BLaER1 treated with 17β-estradiol and CSF1 and Interleukin-3, amounts not matched to agents 10 nM and 100 nM (cell line): ENCODE data around the gene ZNF10.
A peak's percentile ranks its signal among the peaks of the same experiment; 100 is the strongest.

Experiments
- H3K27ac ChIP-seq, 11 experiments: shearing (Covaris generic); formaldehyde crosslinking; 2 replicates each; pipeline ENCODE4 v1.8.1; 2022
- H3K27me3 ChIP-seq, 11 experiments: shearing (Covaris generic); formaldehyde crosslinking; 2 replicates each; pipeline ENCODE4 v1.8.1; 2022
- H3K36me3 ChIP-seq, 11 experiments: shearing (Covaris generic); formaldehyde crosslinking; 2 replicates each; pipeline ENCODE4 v1.8.1; 2022
- H3K4me1 ChIP-seq, 10 experiments: shearing (Covaris generic); formaldehyde crosslinking; 2 replicates each; pipeline ENCODE4 v1.8.1; 2022
- H3K4me2 ChIP-seq, 11 experiments: shearing (Covaris generic); formaldehyde crosslinking; 2 replicates each; pipeline ENCODE4 v1.8.1; 2022
- H3K4me3 ChIP-seq, 10 experiments: shearing (Covaris generic); formaldehyde crosslinking; 2 replicates each; pipeline ENCODE4 v1.8.1; 2022
- H3K9ac ChIP-seq, 11 experiments: shearing (Covaris generic); formaldehyde crosslinking; 2 replicates each; pipeline ENCODE4 v1.8.1; 2022
- H3K9me3 ChIP-seq, 11 experiments: shearing (Covaris generic); formaldehyde crosslinking; replicated peaks in 1 of 11; 2 replicates each; pipeline ENCODE4 v1.8.1; 2022
- H4K20me1 ChIP-seq, 11 experiments: shearing (Covaris generic); formaldehyde crosslinking; 2 replicates each; pipeline ENCODE4 v1.8.1; 2022
- Cebpa-rat ChIP-seq, 11 experiments: shearing (Covaris generic); IDR thresholded peaks; 2 replicates each; pipeline ENCODE4 v1.8.1; 2022

The ZNF10 gene

DNA sequence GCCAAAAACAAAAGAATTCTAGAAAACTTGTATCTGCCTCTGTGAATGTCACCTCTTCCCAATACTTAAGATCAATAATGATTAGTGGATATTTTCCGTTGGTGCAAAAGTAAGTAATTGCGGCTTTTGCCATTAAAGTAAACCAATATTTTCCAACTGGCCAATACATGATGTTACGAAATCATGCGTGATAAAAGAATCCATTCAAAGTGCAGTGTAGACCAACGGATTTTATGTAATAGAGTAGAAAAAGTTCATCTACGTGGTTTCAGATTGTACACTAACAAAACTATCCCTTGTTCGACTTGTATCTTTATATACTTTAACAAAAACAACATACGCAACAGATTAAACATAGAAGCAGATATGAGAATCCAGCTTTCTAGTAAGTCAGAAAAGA is 50.2 kb downstream of the ZNF10 start:
- Histone ChIP-seq H3K27ac (peak overlapping the region in 1 of 11 experiments; percentile 80; a peak in 1 of 22 replicates), H3K4me3 (peak overlapping the region in 9 of 10 experiments; percentile 75 to 98 (median 92); a peak in 11 of 20 replicates)

DNA sequence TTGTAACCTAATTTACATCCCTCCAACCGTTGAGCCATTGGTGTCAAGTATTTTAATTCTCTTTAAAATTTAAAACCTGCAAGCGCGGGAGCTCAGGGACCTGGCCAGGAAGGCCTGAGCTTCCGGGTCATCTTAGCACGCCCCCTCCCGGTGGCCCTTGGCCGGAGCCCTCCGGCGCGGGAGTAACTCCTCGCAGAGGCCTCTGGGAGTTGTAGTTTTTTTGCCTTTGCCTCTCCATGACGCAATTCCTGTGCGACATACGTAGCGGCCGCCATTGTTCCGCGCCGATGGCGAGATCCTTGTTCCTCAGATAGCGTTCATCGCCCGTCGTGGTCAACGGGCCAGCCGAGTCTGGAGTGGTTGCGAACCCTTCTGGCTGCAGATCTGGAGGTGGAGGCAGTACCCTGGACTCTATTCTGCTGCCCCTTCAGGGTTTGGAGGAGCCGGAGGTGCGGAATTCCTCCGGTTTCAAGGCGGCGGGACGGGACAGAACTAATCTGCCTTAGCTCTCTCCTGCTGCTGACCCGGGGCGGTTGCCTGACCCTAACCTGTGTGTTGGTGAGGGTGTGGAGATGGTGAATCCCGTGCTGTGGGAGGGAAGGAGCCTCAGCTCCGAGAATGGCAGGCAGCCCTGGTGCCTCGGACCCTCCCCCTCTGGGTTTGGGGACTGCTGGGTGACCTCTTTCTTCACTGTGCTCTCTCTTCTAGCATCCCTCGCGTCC is 51.0 kb downstream of the ZNF10 start, which contains the start of gene ZNF268:
Gene ZNF268 (plus strand): TSS at position 258 of the 722 bp plus-strand sequence. CDS start 503 bp downstream, outside the sequence.
- peak within 1 kb of the TSS; percentile 75 to 98 (median 90) for H3K4me3 ChIP-seq
- no peaks in the 10 kb centered on the region for H3K27me3 ChIP-seq
- H3K36me3 ChIP-seq = peaks cover 39 to 48% (median 42%) of the 10 kb centered on the region in 11 experiments
- peaks cover 89 to 100% (median 98%) of the 10 kb centered on the region in 11 experiments for H3K9me3 ChIP-seq
- peak within 1 kb of the TSS; percentile 82 to 94 (median 89) for H3K4me2 ChIP-seq
- peak within 1 kb of the TSS; percentile 86 to 94 (median 89) for H3K9ac ChIP-seq
- peak in 4 of 11 experiments; percentile 32 to 65 (median 61); a peak in 5 of 22 replicates for TF ChIP-seq Cebpa-rat (IDR thresholded peaks at IDR 0.05)
- H3K4me1 ChIP-seq = peaks cover 6 to 10% (median 8%) of the 10 kb centered on the region in 10 experiments; a peak in 15 of 20 replicates
- H3K27ac ChIP-seq = peak within 1 kb of the TSS; percentile 78 to 91 (median 85)
- H4K20me1 ChIP-seq = no peaks in the 10 kb centered on the region

More for the DNA sequence above, 50.2 kb downstream of the ZNF10 start:
- TF ChIP-seq Cebpa-rat (IDR thresholded peaks at IDR 0.05) = peak in 2 of 11 experiments; percentile 34 to 60; a peak in 2 of 22 replicates
- H3K36me3 ChIP-seq = peaks cover 32 to 41% (median 35%) of the 10 kb centered on the region in 11 experiments
- peaks cover 89 to 100% (median 98%) of the 10 kb centered on the region in 11 experiments for H3K9me3 ChIP-seq
- no peak overlapping the region for H3K4me2 ChIP-seq
- no peaks in the 10 kb centered on the region for H4K20me1 ChIP-seq
- H3K4me1 ChIP-seq = peaks cover 6 to 10% (median 8%) of the 10 kb centered on the region in 10 experiments; a peak in 15 of 20 replicates
- no peaks in the 10 kb centered on the region for H3K27me3 ChIP-seq
- no peak overlapping the region for H3K9ac ChIP-seq

DNA sequence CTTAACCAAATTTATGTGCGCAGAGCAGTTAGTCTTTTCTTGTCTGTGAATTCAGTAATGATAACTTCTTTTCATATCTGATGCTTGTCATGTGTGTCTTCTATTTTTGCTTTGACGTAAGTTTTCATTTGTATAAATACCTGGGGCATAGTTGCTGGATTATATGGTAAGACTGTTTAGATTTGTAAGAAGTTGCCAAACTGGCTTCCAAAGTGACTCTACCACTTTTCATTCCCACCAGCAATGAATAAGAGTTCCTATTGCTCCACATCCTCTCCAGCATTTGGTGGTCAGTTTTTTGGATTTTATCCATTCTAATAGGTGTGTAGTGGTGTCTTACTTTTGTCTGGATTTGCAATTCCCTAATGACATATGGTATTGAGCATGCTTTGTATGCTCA is 59.7 kb downstream of the ZNF10 start:
- H3K36me3 ChIP-seq = peaks cover 100% of the 10 kb centered on the region in 11 experiments
- H3K9me3 ChIP-seq = peaks cover 100% of the 10 kb centered on the region in 11 experiments
- no peaks in the 10 kb centered on the region for H3K4me1 ChIP-seq
- no peaks in the 10 kb centered on the region for H4K20me1 ChIP-seq
- TF ChIP-seq Cebpa-rat (IDR thresholded peaks at IDR 0.05) = no peak
- no peak overlapping the region for H3K27ac ChIP-seq
- H3K9ac ChIP-seq = no peak overlapping the region
- H3K27me3 ChIP-seq = no peaks in the 10 kb centered on the region
- H3K4me2 ChIP-seq = no peak overlapping the region
- peak overlapping the region in 8 of 10 experiments; percentile 16 to 41 (median 31); a peak in 13 of 20 replicates for H3K4me3 ChIP-seq

DNA sequence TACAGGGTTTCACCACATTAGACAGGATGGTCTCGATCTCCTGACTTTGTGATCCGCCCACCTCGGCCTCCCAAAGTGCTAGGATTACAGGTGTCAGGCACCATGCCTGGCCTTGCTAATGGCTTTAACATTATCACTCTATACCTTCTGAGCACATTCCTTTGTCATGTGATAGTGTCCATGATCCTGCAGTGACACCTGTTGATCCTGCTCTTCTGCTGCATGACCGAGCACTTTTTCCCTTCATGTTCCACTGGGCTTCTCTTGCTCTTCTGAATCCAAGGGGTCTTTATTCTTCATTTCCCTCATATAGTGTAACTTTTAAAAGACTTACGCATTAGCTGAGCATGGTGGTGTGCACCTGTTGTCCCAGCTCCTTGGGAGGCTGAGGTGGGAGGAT is 62.4 kb downstream of the ZNF10 start:
- Histone ChIP-seq H3K9me3 (peaks cover 91 to 94% (median 92%) of the 10 kb centered on the region in 11 experiments), H3K4me1 (no peaks in the 10 kb centered on the region), H4K20me1 (no peaks in the 10 kb centered on the region), H3K36me3 (peaks cover 90 to 92% (median 91%) of the 10 kb centered on the region in 11 experiments), H3K27me3 (no peaks in the 10 kb centered on the region), H3K9ac (no peak overlapping the region), H3K27ac (no peak overlapping the region), H3K4me3 (peak overlapping the region; percentile 18 to 56 (median 35); a peak in 14 of 20 replicates), H3K4me2 (no peak overlapping the region)
- TF ChIP-seq Cebpa-rat (IDR thresholded peaks at IDR 0.05) = no peak

DNA sequence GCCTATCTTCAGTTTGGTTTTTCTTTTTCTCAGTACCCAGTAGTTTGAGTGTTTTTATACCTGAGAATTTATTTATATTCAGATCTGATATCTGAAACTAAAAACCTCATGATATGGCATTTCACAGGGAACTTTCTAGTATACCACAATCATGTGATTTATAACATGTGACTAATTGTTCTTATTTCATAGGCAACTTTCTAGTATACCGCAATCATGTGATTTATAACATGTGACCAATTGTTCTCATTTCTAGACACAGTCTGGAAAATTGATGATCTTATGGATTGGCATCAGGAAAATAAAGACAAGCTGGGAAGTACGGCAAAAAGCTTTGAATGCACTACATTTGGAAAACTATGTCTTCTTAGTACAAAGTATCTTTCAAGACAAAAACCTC is 71.5 kb downstream of the ZNF10 start:
- H3K36me3 ChIP-seq = peaks cover 65 to 74% (median 69%) of the 10 kb centered on the region in 11 experiments

DNA sequence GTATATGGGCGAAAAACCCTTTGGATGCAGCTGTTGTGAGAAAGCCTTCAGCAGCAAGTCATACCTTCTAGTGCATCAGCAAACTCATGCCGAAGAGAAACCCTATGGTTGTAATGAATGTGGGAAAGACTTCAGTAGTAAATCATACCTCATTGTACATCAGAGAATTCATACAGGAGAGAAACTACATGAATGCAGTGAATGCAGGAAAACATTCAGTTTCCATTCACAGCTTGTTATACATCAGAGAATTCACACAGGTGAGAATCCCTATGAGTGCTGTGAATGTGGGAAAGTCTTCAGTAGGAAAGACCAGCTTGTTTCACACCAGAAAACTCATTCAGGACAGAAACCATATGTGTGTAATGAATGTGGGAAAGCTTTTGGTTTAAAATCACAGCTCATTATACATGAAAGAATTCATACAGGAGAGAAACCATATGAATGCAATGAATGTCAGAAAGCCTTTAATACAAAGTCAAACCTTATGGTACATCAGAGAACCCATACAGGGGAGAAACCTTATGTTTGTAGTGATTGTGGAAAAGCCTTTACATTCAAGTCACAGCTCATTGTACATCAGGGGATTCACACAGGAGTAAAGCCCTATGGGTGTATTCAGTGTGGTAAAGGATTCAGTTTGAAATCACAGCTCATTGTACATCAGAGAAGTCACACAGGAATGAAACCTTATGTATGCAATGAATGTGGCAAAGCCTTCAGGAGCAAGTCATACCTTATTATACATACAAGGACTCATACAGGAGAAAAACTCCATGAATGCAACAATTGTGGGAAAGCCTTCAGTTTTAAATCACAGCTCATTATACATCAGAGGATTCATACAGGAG is 72.3 kb downstream of the ZNF10 start:
- Histone ChIP-seq H3K4me2 (no peak overlapping the region), H3K9ac (no peak overlapping the region), H3K4me3 (peak overlapping the region; percentile 12 to 56 (median 40)), H3K4me1 (no peaks in the 10 kb centered on the region), H3K27me3 (no peaks in the 10 kb centered on the region; a peak in 1 of 22 replicates), H4K20me1 (no peaks in the 10 kb centered on the region), H3K36me3 (peaks cover 69 to 82% (median 76%) of the 10 kb centered on the region in 11 experiments), H3K27ac (no peak overlapping the region), H3K9me3 (peaks cover 85 to 89% (median 87%) of the 10 kb centered on the region in 11 experiments)
- TF ChIP-seq Cebpa-rat (IDR thresholded peaks at IDR 0.05) = no peak

More for the DNA sequence above, 71.5 kb downstream of the ZNF10 start:
- Histone ChIP-seq H3K4me1 (no peaks in the 10 kb centered on the region), H3K4me2 (no peak overlapping the region), H3K27me3 (no peaks in the 10 kb centered on the region; a peak in 1 of 22 replicates), H3K4me3 (peak overlapping the region; percentile 2 to 56 (median 40); a peak in 11 of 20 replicates), H3K9ac (no peak overlapping the region), H3K27ac (no peak overlapping the region), H4K20me1 (no peaks in the 10 kb centered on the region), H3K9me3 (peaks cover 78 to 83% (median 80%) of the 10 kb centered on the region in 11 experiments)
- no peak for TF ChIP-seq Cebpa-rat (IDR thresholded peaks at IDR 0.05)

DNA sequence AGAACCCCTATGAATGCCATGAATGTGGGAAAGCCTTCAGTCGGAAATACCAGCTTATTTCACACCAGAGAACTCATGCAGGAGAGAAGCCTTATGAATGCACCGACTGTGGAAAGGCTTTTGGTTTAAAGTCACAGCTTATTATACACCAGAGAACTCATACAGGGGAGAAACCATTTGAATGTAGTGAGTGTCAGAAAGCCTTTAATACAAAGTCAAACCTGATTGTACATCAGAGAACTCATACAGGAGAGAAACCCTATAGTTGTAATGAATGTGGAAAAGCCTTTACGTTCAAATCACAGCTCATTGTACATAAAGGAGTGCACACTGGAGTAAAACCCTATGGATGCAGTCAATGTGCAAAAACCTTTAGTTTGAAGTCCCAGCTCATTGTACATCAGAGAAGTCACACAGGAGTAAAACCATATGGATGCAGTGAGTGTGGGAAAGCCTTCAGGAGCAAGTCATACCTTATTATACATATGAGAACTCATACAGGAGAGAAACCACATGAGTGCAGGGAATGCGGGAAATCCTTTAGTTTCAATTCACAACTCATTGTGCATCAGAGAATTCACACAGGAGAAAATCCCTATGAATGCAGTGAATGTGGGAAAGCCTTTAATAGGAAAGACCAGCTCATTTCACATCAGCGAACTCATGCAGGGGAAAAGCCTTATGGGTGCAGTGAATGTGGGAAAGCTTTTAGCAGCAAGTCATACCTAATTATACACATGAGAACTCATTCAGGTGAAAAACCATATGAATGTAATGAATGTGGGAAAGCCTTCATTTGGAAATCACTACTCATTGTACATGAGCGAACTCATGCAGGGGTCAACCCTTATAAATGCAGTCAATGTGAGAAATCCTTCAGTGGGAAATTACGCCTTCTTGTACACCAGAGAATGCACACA is 73.2 kb downstream of the ZNF10 start:
- H3K4me3 ChIP-seq = peak overlapping the region; percentile 27 to 56 (median 40)
- H4K20me1 ChIP-seq = no peaks in the 10 kb centered on the region
- H3K4me2 ChIP-seq = no peak overlapping the region
- peaks cover 94 to 98% (median 96%) of the 10 kb centered on the region in 11 experiments for H3K9me3 ChIP-seq
- H3K4me1 ChIP-seq = no peaks in the 10 kb centered on the region
- H3K9ac ChIP-seq = no peak overlapping the region
- no peak for TF ChIP-seq Cebpa-rat (IDR thresholded peaks at IDR 0.05)
- no peak overlapping the region for H3K27ac ChIP-seq
- peaks cover 69 to 91% (median 85%) of the 10 kb centered on the region in 11 experiments for H3K36me3 ChIP-seq
- no peaks in the 10 kb centered on the region; a peak in 1 of 22 replicates for H3K27me3 ChIP-seq

DNA sequence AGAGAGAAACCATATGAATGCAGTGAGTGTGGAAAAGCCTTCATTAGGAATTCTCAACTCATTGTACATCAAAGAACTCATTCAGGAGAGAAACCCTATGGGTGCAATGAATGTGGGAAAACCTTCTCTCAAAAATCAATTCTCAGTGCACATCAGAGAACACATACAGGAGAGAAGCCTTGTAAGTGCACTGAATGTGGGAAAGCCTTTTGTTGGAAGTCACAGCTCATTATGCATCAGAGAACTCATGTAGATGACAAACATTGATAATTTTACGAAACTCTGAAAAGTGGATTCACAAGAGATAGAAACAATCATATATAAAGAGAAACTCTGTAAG is 73.8 kb downstream of the ZNF10 start:
- H3K4me2 ChIP-seq = no peak overlapping the region
- H3K36me3 ChIP-seq = peaks cover 72 to 97% (median 91%) of the 10 kb centered on the region in 11 experiments
- H3K4me1 ChIP-seq = no peaks in the 10 kb centered on the region
- H4K20me1 ChIP-seq = no peaks in the 10 kb centered on the region
- TF ChIP-seq Cebpa-rat (IDR thresholded peaks at IDR 0.05) = no peak
- H3K9me3 ChIP-seq = peaks cover 97 to 100% (median 98%) of the 10 kb centered on the region in 11 experiments
- H3K27ac ChIP-seq = no peak overlapping the region
- H3K9ac ChIP-seq = no peak overlapping the region
- H3K27me3 ChIP-seq = no peaks in the 10 kb centered on the region; a peak in 1 of 22 replicates
- peak overlapping the region; percentile 27 to 56 (median 40) for H3K4me3 ChIP-seq
